HG02981 (cell line): ENCODE results near the gene NAT14.
A peak's percentile ranks its signal among the peaks of the same experiment; 100 is the strongest.
"Not testable (repeated sequence)": the region's sequence is repeated elsewhere in the genome, so short reads cannot be mapped to it uniquely, and the experiment has no call there.

Experiments used
- ATAC-seq: cut with Tn5 transposase; IDR thresholded peaks from one replicate; pipeline ENCODE4 v1.9.1; 2021; ENCODE audit warnings: mild to moderate bottlenecking, moderate library complexity; ENCODE audit not compliant: unreplicated experiment

NAT14 gene

GRCh38 chr19:55484593-55485438 lies at the start of gene NAT14:
Gene NAT14, plus strand, starts transcription at chr19:55485188. Its CDS starts 521 bp downstream, at chr19:55485709.
- peak; percentile 59 for ATAC-seq

GRCh38 chr19:55436847-55437246 lies 48.1 kb upstream of the NAT14 start:
- ATAC-seq = no peak

DNA sequence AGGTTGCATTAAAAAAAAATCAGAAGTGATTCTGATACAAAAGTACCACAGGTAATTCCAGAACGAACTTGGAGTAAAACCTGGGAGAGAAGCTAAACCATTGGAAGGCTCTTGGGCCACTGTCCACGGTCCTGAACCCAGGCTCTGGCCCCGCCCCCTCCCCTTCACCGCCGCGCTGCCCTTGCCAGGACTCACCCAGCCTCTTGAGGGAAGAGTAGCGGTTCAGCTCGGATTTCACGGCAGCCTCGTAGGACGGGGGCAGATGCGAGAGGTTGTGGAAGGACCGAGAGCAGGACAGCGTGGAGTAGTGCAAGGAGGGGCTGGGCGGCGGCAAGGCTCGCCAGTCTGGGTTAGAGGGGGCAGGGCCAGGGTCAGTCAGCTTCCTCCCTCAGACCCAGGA lies 47.6 kb upstream of the NAT14 start:
- ATAC-seq = no peak

- ATAC-seq = no peak
Observed at GRCh38 chr19:55439052-55439451, 45.9 kb upstream of the NAT14 start.

- ATAC-seq = no peak
Observed at GRCh38 chr19:55440411-55441105, 44.4 kb upstream of the NAT14 start.

DNA sequence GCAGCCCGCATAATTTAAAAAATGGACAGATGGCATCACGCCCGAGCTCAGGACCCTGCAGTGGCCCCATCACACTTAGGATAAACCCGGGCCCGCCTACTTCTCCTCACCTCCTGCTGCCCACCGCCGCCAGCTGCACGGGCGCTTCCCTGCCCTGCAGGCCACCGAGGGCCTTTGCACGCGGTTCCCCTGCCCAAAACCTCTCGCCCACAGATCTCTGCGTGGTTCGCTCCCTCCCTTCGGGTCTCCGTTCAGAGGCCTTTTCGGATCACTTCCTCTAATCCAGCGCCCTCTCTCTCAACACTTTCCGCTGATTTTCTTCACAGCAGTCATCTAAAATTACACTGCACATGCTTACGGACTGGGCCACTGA lies 43.7 kb upstream of the NAT14 start:
- no peak for ATAC-seq

DNA sequence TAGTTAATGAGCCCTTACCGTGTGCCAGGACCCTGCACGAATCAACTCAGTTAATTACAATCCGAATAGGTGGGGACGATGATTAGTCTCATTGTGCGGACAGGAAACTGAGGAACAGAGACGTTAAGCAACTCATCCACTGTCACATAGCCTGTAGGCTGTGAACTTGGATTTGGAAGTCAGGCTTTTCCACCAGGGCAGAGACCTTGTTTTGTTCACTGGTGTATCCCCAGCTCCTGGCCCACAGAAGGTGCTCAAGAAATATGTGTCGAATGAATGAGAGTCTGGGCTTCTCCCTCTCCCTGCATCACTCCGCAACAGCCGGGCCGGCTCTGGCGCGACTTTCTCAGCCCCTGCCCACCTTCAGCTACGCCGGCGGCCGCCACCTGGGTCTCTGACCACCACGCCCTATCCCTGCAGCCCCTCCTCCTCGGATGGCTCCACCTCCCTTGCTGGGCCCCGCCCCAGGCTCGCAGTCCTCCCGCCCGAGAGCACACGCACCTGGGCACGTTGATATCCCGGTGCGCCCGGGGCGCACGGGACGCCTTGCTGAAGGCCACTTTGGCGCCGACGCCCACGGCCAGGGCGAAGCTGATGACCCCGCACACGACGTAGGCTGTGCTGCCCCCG lies 43.2 kb upstream of the NAT14 start:
- ATAC-seq = no peak

- ATAC-seq = no peak
Observed at GRCh38 chr19:55442372-55442961, 42.5 kb upstream of the NAT14 start.

DNA sequence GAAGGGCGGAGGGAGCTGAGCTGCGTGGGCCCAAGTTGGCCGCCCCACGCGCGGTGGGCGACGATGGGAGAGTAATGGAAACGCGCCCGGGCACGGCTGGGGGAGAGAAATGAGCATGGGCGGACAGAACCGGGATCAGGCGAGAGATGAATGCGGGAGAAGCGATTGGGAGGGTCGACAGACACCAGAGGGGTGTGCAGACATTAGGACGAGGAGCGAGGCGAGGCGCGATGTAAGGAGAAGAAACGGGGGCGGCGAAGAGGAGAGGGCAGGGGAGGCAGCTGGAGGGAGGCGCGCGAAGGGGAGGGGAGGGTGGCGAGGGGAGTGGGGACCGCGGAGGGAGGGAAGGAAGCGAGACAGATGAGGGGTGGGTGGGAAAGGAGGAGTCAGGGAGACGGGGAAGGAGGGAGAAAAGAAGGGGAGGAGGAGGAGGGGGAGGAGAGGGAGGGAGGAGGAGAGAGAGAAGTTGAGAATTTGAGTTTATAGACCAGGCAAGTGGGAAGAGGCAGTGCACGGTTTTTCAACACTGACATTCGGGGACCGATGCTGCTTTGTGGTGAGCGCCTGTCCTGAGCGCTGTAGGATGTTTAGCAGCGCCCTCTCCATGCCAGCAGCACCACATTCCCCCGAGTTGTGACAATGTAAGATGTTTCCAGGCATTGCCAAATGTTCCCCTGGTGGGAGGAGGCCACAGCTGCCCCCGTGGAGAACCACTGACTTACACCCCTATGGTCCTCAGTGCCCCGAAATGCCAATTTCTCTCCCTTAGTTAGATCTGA lies 41.8 kb upstream of the NAT14 start, which contains the start of gene SHISA7:
SHISA7 (minus strand) TSS at position 256 of the 779 bp plus-strand sequence. CDS start 437 bp downstream, outside the sequence.
- ATAC-seq = no peak

DNA sequence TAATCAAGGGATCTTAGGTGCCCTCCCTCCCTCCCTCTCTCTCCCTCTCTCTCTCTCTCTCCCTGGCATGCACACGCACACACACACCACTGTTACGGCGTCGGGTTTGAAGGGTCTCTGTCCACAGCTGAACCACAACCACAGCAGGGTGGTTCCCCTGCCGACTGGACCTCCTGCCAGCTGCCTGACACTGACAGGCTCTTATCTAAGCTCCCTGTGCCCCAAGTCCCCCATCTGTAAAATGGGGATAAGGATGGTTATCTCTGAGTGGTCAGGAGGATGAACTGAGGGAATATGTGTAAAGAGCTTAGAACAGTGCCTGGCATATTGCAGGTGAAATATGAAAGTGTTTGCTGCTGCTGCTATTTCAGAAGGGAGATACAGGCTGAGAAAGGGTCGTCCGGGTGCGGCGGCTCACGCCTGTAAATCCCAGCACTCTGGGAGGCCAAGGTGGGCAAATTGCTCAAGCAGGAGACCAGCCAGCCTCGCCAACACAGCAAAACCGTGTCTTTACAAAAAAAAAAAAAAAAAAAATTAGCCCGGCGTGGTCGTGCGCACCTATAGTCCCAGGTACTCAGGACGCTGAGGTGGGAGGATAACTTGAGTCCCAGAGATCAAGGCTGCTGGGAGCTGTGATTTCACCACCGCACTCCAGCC lies 41.0 kb upstream of the NAT14 start:
- ATAC-seq = no peak

- ATAC-seq = no peak
Observed at GRCh38 chr19:55444646-55445045, 40.3 kb upstream of the NAT14 start.

DNA sequence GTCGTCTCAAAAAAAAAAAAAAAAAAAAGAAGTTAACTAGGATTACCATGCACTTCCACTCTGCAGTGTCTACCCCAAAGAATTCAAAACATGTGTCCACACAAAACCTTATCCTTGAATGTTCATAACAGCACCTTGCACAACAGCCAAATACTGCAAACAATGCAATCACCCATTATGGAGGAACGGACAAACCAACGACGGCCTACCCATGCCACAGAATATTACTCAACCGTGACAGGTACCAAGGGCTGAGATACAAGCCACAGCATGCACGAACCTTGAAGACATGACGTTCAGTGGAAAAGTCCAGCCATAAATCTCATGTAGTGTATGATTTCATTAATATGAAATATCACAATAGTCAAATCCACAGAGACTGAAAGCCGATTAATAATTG lies 38.9 kb upstream of the NAT14 start:
- ATAC-seq = no peak

GRCh38 chr19:55447421-55448174 lies 37.4 kb upstream of the NAT14 start:
- no peak for ATAC-seq

- ATAC-seq = not testable (repeated sequence)
Observed at GRCh38 chr19:55448175-55448490, 36.9 kb upstream of the NAT14 start.

- no peak for ATAC-seq
Observed at GRCh38 chr19:55449469-55449868, 35.5 kb upstream of the NAT14 start.

DNA sequence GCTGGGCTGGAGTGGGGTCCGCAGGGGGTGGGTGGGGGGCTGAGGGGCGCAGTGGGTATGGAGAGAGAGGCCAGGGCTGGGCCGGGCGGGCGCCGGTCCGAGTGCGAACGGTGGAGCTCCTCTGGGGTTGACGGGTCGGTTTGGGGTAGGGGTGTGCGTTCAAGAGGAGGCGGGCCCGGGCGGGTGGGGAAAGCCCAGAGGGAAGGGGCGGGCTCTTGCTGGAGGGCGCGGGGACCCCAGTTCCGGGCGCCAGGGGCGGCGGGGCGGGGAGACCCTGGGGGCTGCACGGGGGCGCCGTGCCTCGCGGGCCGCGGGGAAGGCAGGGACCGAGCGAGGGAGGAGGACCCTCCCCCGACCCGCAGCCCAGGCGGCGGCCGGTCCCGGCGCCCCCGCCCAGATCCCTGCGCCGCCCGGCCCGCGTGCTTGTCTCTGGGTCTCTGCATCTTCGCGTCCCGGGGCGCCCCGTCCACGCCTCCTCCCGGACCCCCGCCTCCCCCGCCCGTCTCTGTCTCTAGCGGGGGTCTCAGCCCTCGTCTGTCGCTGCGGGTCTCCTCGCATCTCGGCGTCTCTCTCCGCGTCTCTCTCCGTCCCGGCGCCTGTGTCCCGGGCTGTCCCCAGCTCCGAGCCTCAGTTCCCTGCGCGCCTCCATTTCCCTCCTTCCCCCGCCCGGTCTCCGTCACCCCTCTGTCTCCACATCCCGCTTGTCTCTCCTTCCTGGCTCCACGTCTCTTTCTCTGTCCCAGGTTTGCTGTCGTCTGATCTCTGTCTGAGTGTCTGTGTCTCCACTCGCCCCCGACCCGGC lies 33.6 kb upstream of the NAT14 start:
- no peak for ATAC-seq

DNA sequence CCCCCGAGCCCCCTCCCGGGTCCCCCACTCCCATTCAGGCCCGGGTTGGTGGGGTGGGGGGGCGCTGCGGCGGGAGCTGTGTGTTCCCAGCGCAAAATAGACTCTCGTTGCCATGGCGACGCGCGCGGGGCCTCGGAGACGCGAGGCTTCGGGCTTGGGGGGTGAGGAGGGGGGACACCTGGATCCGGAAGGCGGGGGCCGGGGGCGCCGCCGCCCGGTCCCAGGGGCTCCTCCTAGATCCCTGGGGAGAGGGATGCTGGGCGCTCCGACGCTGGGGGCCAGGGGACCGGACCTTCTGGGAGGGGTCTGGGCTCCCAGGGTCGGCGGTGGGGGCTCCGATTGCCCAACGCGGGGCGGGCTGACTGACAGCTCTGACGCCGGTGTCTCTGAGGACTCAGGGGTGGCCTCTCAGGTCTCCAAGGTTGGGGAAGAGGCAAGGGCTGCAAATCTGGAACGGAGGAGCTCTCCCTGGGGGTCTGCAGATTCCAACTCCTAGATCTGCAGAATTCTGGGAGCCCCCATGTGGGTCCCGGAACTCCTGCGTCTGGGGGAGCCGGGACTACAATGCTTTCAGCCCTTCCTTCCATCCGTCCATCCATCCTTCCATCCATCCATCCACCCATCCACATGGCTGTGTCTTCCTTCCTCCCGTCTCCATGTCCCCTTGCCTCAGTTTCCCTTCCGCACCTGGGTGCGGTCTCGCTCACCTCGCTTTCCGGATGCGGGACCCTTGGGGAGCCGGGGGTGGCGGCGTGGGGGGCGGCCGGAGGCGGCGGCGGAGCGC lies 32.8 kb upstream of the NAT14 start:
- ATAC-seq = no peak
